Measurements from ENCODE around the gene CLDN18.

The CLDN18 gene

GRCh38 chr3:138043266-138044029 lies 33.5 kb downstream of the CLDN18 start:
- no peak overlapping the region for H3K4me3 ChIP-seq (replicated peaks; ENCODE audit: low read depth, low read length)
- TF ChIP-seq CTCF (IDR thresholded peaks at IDR 0.05; ENCODE audit: low read depth, low read length, missing control alignments) = no peak
- DNase-seq (ENCODE audit: extremely low read depth, low read depth) = peak; percentile 52

GRCh38 chr3:138046085-138046484 lies 36.1 kb downstream of the CLDN18 start:
- TF ChIP-seq CTCF (IDR thresholded peaks at IDR 0.05; ENCODE audit: low read depth, low read length, missing control alignments) = no peak
- no peak overlapping the region for H3K4me3 ChIP-seq (replicated peaks; ENCODE audit: low read depth, low read length)
- DNase-seq (ENCODE audit: extremely low read depth, low read depth) = no peak

- H3K4me3 ChIP-seq (replicated peaks; ENCODE audit: low read depth, low read length) = no peak overlapping the region
- TF ChIP-seq CTCF (IDR thresholded peaks at IDR 0.05; ENCODE audit: low read depth, low read length, missing control alignments) = no peak
- DNase-seq (ENCODE audit: extremely low read depth, low read depth) = no peak
These were observed 37.0 kb downstream of the CLDN18 start for GRCh38 chr3:138046955-138047354.

- TF ChIP-seq CTCF (IDR thresholded peaks at IDR 0.05; ENCODE audit: low read depth, low read length, missing control alignments) = no peak
- H3K4me3 ChIP-seq (replicated peaks; ENCODE audit: low read depth, low read length) = no peak overlapping the region
- no peak for DNase-seq (ENCODE audit: extremely low read depth, low read depth)
These were observed 37.7 kb downstream of the CLDN18 start for GRCh38 chr3:138047596-138048158.

GRCh38 chr3:138049157-138049919 lies 39.4 kb downstream of the CLDN18 start:
- no peak overlapping the region for H3K4me3 ChIP-seq (replicated peaks; ENCODE audit: low read depth, low read length)
- TF ChIP-seq CTCF (IDR thresholded peaks at IDR 0.05; ENCODE audit: low read depth, low read length, missing control alignments) = no peak
- no peak for DNase-seq (ENCODE audit: extremely low read depth, low read depth)

GRCh38 chr3:138051947-138052802 lies 42.2 kb downstream of the CLDN18 start:
- no peak overlapping the region for H3K4me3 ChIP-seq (replicated peaks; ENCODE audit: low read depth, low read length)
- DNase-seq (ENCODE audit: extremely low read depth, low read depth) = no peak
- peak; percentile 79 for TF ChIP-seq CTCF (IDR thresholded peaks at IDR 0.05; ENCODE audit: low read depth, low read length, missing control alignments)

All from HFF-Myc (cell line).